Aorta (tissue), 5 donors: Measurements from ENCODE around the gene ARFGEF2. TPM values are rescaled to one million over a fixed set of nuclear protein-coding genes. Genes with fewer than 3 reads are reported as not detected.

Source experiments
- ATAC-seq: fragments of 200-7000 bp; cut with Tn5 transposase; one replicate; pipeline ENCODE4 v1.9.1; 2022; ENCODE audit warnings: moderate library complexity; ENCODE audit not compliant: low FRiP score
- DNase-seq, 2 donors: peaks; one replicate each; pipeline ENCODE4 v3.0.0-alpha.2; 2020
- H3K27ac ChIP-seq, 2 donors: one replicate each; pipeline ENCODE4 v1.5.1; 2013; ENCODE audit warnings: low read length in 2 of 2, mild to moderate bottlenecking in 2 of 2, moderate library complexity in 2 of 2, control low read depth in 1 of 2, inconsistent platforms in 1 of 2, low read depth in 1 of 2
- H3K27me3 ChIP-seq, 2 donors: one replicate each; pipeline ENCODE4 v1.6.1; 2013; ENCODE audit warnings: control low read depth in 1 of 2, low read length in 1 of 2, mild to moderate bottlenecking in 1 of 2, moderate library complexity in 1 of 2; ENCODE audit not compliant: insufficient read depth in 2 of 2, control insufficient read depth in 1 of 2
- H3K36me3 ChIP-seq, 2 donors: one replicate each; pipeline ENCODE4 v1.6.1; 2013; ENCODE audit warnings: control low read depth in 1 of 2, low read length in 1 of 2, mild to moderate bottlenecking in 1 of 2; ENCODE audit not compliant: insufficient read depth in 2 of 2, control insufficient read depth in 1 of 2
- H3K4me1 ChIP-seq, 2 donors: one replicate each; pipeline ENCODE4 v1.6.1; 2013; ENCODE audit warnings: low read length in 2 of 2, control low read depth in 1 of 2, mild to moderate bottlenecking in 1 of 2, moderate library complexity in 1 of 2; ENCODE audit not compliant: insufficient read depth in 2 of 2, control insufficient read depth in 1 of 2
- H3K4me3 ChIP-seq, 2 donors: one replicate each; pipeline ENCODE4 v1.5.1; 2013; ENCODE audit warnings: low read length in 2 of 2, control low read depth in 1 of 2, mild to moderate bottlenecking in 1 of 2
- H3K9me3 ChIP-seq: one replicate; pipeline ENCODE4 v1.6.1; 2013; ENCODE audit warnings: mild to moderate bottlenecking, low read length; ENCODE audit not compliant: control insufficient read depth
- WGBS, 2 donors: extraction: QIAGEN DNeasy Blood & Tissue Kit; methylation state at CpG; one replicate each; pipeline ENCODE4 v1.1.7; 2013; 5-methylcytosine and 5-hydroxymethylcytosine counted together
- intact Hi-C, 2 donors: fragments of 100-400 bp; cut with DNase I; formaldehyde crosslinking; loops; one replicate each; pipeline versions ENCODE4 v1.14.2 to v1.15.0; 2022
- long read RNA-seq, 2 donors: library from polyadenylated mRNA; unstranded; transcript quantifications; one replicate each; pipeline ENCODE4 v2.0.0, GENCODE V29; 2020 to 2021
- polyA plus RNA-seq, 2 donors: library from polyadenylated mRNA; stranded (reverse); fragments of 200-250 nt; gene quantifications; one replicate each; pipeline ENCODE4 v1.2.3, GENCODE V29; 2013
- total RNA-seq, 2 donors: library from RNA; stranded (reverse); fragmentation: NEBNext Ultra II Directional; extraction: Animal tissue kit (Norgen Biotek cat#: 25700); gene quantifications; one replicate each; pipeline ENCODE4 v1.2.1, GENCODE V29; 2021
- donor health status: healthy with polysubstance abuse.
- donor health status: Bipolar disorder and iron deficiency.
- donor health status: DM: no; HTN: no; CAD: no.
- donor health status: DM: no; HTN: no; CAD: no.
- donor health status: DM: yes; HTN: yes; CAD: no.

The ARFGEF2 gene
- 10 to 100 TPM; 29.0 to 30.2 TPM for total RNA-seq
- polyA plus RNA-seq = 1 to 10 TPM; 5.8 to 9.6 TPM
- long read RNA-seq, donor 1, partial matches to known transcripts = 3 of 16 reads
- long read RNA-seq, donor 1, other reads (novel, unspliced or antisense) = 13 of 16 reads
- long read RNA-seq, donor 2, partial matches to known transcripts = 5 of 19 reads
- long read RNA-seq, donor 2, other reads (novel, unspliced or antisense) = 13 of 19 reads

GRCh38 chr20:48921168-48921882 lies at the start of gene ARFGEF2:
TSS of gene ARFGEF2 (plus strand) at chr20:48921711. CDS start at chr20:48921890, 179 bp downstream.
- no peaks in the 10 kb centered on the region for H3K27me3 ChIP-seq
- WGBS, 2 donors = 0 to 1% methylated on average over 56 to 70 of the region's 70 CpGs

GRCh38 chr20:48875233-48875913 lies 46.1 kb upstream of the ARFGEF2 start:
- no peaks in the 10 kb centered on the region for H3K27me3 ChIP-seq
- no peaks in the 10 kb centered on the region for H3K9me3 ChIP-seq
- WGBS, 2 donors = 83 to 85% methylated on average over 17 of the region's 17 CpGs
- no peaks in the 10 kb centered on the region for H3K4me1 ChIP-seq
- H3K4me3 ChIP-seq = no peak overlapping the region
- DNase-seq (no peak), ATAC-seq (no peak)
- intact Hi-C loops = no loop called here
- no peaks in the 10 kb centered on the region for H3K36me3 ChIP-seq
- no peak overlapping the region for H3K27ac ChIP-seq

More at GRCh38 chr20:48921168-48921882, at the start of gene ARFGEF2:
- DNase-seq (peak; percentile 95 to 97), ATAC-seq (peak; percentile 97)
- Histone ChIP-seq H3K4me1 (peaks cover 0 to 4% of the 10 kb centered on the region in 2 donors), H3K36me3 (no peaks in the 10 kb centered on the region), H3K27ac (peak within 1 kb of the TSS; percentile 78 to 82), H3K4me3 (peak within 1 kb of the TSS; percentile 60 to 96), H3K9me3 (no peaks in the 10 kb centered on the region)
- intact Hi-C loops = loop anchor here in 1 of 2 donors (5.0 kb wide), 1 partner anchor 61 kb away; no protein-coding TSS in a partner anchor

- intact Hi-C loops = no loop called here
- H3K36me3 ChIP-seq = no peaks in the 10 kb centered on the region
- H3K4me1 ChIP-seq = no peaks in the 10 kb centered on the region
- no peak overlapping the region for H3K4me3 ChIP-seq
- no peaks in the 10 kb centered on the region for H3K9me3 ChIP-seq
- H3K27me3 ChIP-seq = no peaks in the 10 kb centered on the region
- DNase-seq (no peak), ATAC-seq (no peak)
- WGBS, 2 donors = 60 to 63% methylated on average over 5 of the region's 5 CpGs
- H3K27ac ChIP-seq = no peak overlapping the region
Observed at GRCh38 chr20:48875914-48876240, 45.6 kb upstream of the ARFGEF2 start.

- Histone ChIP-seq H3K27me3 (no peaks in the 10 kb centered on the region), H3K36me3 (no peaks in the 10 kb centered on the region), H3K4me1 (no peaks in the 10 kb centered on the region), H3K9me3 (no peaks in the 10 kb centered on the region), H3K4me3 (no peak overlapping the region), H3K27ac (no peak overlapping the region)
- no peak for DNase-seq
- intact Hi-C loops = no loop called here
- 48 to 74% methylated on average over 2 of the region's 2 CpGs for WGBS, 2 donors
- ATAC-seq = peak; percentile 52
Observed at GRCh38 chr20:48877304-48877703, 44.2 kb upstream of the ARFGEF2 start.

GRCh38 chr20:48878534-48879248 lies 42.8 kb upstream of the ARFGEF2 start:
- Histone ChIP-seq H3K27ac (no peak overlapping the region), H3K4me1 (no peaks in the 10 kb centered on the region), H3K36me3 (no peaks in the 10 kb centered on the region), H3K9me3 (no peaks in the 10 kb centered on the region), H3K27me3 (no peaks in the 10 kb centered on the region), H3K4me3 (no peak overlapping the region)
- ATAC-seq (no peak), DNase-seq (no peak)
- intact Hi-C loops = no loop called here
- 92 to 94% methylated on average over 10 of the region's 10 CpGs for WGBS, 2 donors

- no peak for DNase-seq
- ATAC-seq = no peak
- Histone ChIP-seq H3K27ac (no peak overlapping the region), H3K36me3 (no peaks in the 10 kb centered on the region), H3K4me1 (no peaks in the 10 kb centered on the region), H3K9me3 (no peaks in the 10 kb centered on the region), H3K4me3 (no peak overlapping the region), H3K27me3 (no peaks in the 10 kb centered on the region)
- WGBS, 2 donors = 85% methylated on average over 1 of the region's 1 CpG
- intact Hi-C loops = no loop called here
Observed at GRCh38 chr20:48879612-48880245, 41.8 kb upstream of the ARFGEF2 start.

- no peaks in the 10 kb centered on the region for H3K36me3 ChIP-seq
- H3K4me1 ChIP-seq = no peaks in the 10 kb centered on the region
- no peaks in the 10 kb centered on the region for H3K27me3 ChIP-seq
- H3K4me3 ChIP-seq = no peak overlapping the region
- DNase-seq = no peak
- H3K27ac ChIP-seq = no peak overlapping the region
- intact Hi-C loops = no loop called here
- 94 to 96% methylated on average over 3 of the region's 3 CpGs for WGBS, 2 donors
- no peaks in the 10 kb centered on the region for H3K9me3 ChIP-seq
- ATAC-seq = no peak
Observed at GRCh38 chr20:48880331-48880730, 41.2 kb upstream of the ARFGEF2 start.

- Histone ChIP-seq H3K27ac (no peak overlapping the region), H3K9me3 (no peaks in the 10 kb centered on the region), H3K4me1 (no peaks in the 10 kb centered on the region), H3K4me3 (no peak overlapping the region), H3K27me3 (no peaks in the 10 kb centered on the region), H3K36me3 (no peaks in the 10 kb centered on the region)
- ATAC-seq (no peak), DNase-seq (no peak)
- intact Hi-C loops = no loop called here
- 90 to 91% methylated on average over 7 of the region's 7 CpGs for WGBS, 2 donors
Observed at GRCh38 chr20:48880981-48881657, 40.4 kb upstream of the ARFGEF2 start.
